Fibroblast of pulmonary artery (primary cell): ENCODE data around the gene REV1.

Experiments
- DNase-seq: peaks from one replicate; pipeline ENCODE4 v3.0.0-alpha.2; 2010; ENCODE audit warnings: low read depth
- H3K4me3 ChIP-seq: replicated peaks from 2 replicates; pipeline ENCODE4 v1.5.1; 2011; ENCODE audit warnings: low read depth, mild to moderate bottlenecking, control low read depth, low read length, moderate library complexity
- TF ChIP-seq, protein P1 (sequence below): IDR thresholded peaks from 2 replicates; pipeline ENCODE4 v1.5.1; 2011; ENCODE audit warnings: mild to moderate bottlenecking, control low read depth, low read length, inconsistent platforms; ENCODE audit errors: missing control alignments

Gene REV1

GRCh38 chr2:99433340-99433739 is 56.5 kb downstream of the REV1 start:
- no peak for DNase-seq
- TF ChIP-seq, protein P1, sequence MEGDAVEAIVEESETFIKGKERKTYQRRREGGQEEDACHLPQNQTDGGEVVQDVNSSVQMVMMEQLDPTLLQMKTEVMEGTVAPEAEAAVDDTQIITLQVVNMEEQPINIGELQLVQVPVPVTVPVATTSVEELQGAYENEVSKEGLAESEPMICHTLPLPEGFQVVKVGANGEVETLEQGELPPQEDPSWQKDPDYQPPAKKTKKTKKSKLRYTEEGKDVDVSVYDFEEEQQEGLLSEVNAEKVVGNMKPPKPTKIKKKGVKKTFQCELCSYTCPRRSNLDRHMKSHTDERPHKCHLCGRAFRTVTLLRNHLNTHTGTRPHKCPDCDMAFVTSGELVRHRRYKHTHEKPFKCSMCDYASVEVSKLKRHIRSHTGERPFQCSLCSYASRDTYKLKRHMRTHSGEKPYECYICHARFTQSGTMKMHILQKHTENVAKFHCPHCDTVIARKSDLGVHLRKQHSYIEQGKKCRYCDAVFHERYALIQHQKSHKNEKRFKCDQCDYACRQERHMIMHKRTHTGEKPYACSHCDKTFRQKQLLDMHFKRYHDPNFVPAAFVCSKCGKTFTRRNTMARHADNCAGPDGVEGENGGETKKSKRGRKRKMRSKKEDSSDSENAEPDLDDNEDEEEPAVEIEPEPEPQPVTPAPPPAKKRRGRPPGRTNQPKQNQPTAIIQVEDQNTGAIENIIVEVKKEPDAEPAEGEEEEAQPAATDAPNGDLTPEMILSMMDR, result no peak
- no peak overlapping the region for H3K4me3 ChIP-seq

- TF ChIP-seq, protein P1, result no peak
- DNase-seq, result no peak
- no peak overlapping the region for H3K4me3 ChIP-seq
Observed at GRCh38 chr2:99431587-99432275, 58.1 kb downstream of the REV1 start.

DNA sequence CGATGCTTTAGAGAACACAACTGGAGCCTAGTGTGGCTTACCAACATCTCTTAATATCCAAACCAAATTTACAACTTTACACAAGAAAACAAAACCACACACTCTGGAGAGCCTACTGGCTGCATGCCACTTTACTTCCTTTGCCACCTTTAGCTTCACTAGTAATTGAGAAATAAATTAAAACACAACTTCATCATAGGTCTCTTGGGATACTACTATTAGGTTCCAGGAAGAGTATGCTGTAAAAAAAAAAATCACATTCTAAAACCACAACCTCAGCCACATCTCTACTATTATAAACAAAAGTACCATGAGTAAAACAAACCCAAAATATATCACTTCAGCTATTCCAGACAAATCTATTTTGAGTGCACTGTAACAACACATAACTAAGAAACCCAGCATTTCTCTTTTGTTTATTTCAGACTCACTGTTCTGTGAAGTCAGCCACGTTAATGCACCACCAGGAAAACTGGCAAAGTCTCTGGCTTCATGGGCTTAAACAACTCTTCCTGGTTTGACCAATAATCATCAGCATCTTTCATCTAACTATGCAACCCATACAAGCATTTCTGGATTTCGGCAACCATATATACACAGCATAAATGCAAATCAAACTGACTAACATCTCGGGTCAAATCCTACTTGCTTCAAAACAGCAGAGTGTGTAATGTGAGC is 59.1 kb downstream of the REV1 start:
- TF ChIP-seq, protein P1, result no peak
- DNase-seq, result no peak
- H3K4me3 ChIP-seq, result no peak overlapping the region

GRCh38 chr2:99425022-99425421 is 64.8 kb downstream of the REV1 start:
- H3K4me3 ChIP-seq, result no peak overlapping the region
- TF ChIP-seq, protein P1, result no peak
- peak; percentile 94 for DNase-seq

DNA sequence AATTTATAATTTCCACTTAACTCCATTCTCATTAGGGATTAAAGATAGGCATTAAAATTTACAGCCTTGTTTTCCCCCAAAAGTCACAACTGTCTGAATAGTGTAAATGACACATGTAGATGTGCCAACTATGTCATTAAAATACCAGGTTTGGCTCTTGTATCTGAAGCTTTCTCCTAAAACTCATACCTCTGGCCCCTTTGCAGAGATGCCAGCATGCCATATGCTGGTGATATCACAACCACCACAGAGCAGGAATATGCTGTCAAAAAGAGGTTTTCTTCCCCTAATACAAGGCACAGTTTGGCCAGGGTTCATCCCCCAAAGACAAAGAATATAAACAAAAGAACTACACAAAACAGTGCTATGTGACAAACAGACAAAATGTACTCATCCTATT is 65.4 kb downstream of the REV1 start:
- H3K4me3 ChIP-seq, result no peak overlapping the region
- TF ChIP-seq, protein P1, result no peak
- no peak for DNase-seq

DNA sequence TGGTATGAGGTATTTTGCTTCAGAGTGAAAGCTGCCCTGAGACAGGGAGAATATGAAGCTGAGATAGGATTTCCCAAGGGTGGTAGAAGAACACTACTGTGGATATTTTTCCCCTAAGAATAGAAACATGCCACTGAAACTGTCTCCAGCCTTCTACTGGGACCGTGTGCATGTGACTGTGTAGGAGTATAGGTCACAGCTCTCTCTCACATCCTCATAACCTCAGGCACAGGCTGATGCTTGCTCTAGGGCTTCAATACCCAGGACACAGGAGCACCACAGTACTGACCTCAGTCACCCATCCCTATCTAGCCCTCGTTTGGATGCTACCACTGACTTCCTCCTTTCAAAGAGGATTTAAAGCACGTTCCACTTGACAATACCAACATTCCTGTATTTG is 67.2 kb downstream of the REV1 start:
- H3K4me3 ChIP-seq, result no peak overlapping the region
- no peak for DNase-seq
- TF ChIP-seq, protein P1, result no peak
